HuH-7 (cell line): Measurements from ENCODE around the gene C11orf52.
"Not testable (repeated sequence)": the region's sequence is repeated elsewhere in the genome, so short reads cannot be mapped to it uniquely, and the experiment has no call there.

Source experiments
- DNase-seq: peaks from one replicate; pipeline ENCODE4 v3.0.0; 2011; ENCODE audit warnings: low spot score

The C11orf52 gene

GRCh38 chr11:111913031-111913861, 5.5 kb upstream of the C11orf52 start:
- no peak for DNase-seq

DNA sequence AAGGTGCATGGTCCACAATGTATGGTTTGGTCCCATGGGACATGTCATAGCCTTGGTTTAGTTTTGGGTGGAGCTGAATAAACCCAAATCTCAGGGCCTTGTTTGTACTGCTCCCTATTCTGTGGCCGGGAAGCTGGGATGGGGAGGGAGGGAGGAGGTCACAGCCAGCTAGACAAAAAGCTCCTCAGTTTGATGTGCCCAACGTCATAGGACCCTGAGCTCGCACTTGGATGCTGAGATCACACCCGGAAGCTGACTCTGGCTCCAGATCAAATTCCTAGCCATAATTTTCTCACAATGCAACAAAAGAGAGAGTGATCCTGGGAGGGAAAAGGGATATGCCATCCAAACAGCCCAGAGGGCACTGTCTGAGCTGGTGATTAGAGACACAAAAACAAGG, 4.7 kb upstream of the C11orf52 start:
- no peak for DNase-seq

DNA sequence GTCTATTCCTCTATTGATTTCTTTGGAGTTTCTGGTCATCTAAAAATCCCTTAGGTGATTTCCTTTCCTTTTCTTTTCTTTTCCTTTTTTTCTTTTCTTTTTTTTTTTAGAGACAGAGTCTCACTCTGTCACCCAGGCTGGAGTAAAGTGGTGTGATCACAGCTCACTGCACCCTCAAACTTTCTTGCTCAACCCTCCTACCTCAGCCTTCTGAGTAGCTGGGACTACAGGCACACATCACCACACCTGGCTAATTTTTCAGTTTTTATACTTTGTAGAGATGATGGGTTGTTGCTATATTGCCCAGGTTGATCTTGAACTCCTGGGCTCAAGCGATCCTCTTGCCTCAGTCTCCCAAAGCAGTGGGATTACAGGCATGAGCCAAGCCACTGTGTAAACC, 1.9 kb upstream of the C11orf52 start:
- no peak for DNase-seq

- DNase-seq: no peak
These were observed 1.4 kb upstream of the C11orf52 start for GRCh38 chr11:111917312-111917711.

GRCh38 chr11:111917788-111918187, 925 bp upstream of the C11orf52 start:
- DNase-seq: no peak

DNA sequence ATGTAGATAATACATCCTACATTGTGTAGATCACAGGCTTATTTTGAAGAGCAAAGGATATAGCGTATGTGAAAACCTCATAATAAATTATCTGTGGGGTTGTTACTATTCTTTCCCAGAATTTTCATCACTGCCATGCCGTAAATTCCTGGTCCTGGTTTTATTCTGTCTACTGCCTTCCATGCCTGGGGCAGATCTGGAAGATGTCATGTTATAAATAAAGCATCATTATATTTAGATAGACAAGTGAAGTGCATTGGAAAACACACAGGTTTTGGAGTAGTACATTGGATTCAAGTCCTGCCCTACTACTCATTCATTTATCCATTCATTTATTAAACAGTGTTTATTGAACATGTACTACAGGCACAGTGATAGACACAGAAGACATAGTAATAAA, 2.2 kb downstream of the C11orf52 start:
- DNase-seq: no peak

DNA sequence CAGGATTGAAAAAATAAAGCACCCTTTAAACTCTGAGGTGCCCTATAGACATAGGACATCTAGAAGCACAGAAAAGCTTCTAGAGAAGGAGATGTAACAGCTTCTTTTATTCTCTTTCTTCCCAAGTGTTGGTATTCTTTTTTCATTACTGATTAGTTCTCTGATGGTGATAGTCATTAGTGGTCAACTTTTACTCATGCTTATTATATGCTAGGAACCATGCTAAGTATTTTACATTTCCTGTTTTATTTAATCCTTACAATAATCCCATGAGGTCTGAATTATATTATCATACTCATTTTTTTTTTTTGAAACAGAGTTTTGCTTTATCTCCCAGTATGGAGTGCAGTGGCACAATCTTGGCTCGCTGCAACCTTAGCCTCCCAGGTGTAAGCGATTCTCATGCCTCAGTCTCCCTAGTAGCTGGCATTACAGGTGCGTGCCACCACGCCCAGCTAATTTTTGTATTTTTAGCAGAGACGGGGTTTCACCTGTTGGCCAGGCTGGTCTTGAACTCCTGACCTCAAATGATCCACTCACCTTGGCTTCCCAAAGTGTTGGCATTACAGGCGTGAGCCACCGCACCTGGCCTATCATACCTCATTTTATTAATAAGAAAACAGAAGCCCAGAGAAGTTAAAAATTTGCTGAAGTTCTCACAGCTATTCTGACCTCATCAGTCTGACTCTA, 3.0 kb downstream of the C11orf52 start:
- DNase-seq: no peak

DNA sequence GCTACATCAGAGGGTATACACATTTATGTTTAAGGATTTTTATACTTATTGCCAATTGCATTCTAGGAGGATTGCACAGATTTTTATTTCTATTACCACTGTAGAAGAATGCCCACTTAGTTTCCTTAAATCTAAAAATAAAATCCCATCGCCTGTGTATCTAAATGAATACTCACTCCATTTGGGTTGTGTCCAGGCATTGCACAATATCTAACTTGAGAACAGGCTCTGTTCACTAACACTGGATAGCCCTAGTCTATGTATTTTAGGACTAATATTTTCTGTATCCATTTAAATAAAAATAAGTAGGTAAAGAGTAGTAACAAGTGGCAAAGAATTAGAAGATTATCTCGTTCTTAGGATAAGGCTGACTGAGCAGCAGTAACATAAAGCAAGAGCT, 4.1 kb downstream of the C11orf52 start:
- DNase-seq: no peak

DNA sequence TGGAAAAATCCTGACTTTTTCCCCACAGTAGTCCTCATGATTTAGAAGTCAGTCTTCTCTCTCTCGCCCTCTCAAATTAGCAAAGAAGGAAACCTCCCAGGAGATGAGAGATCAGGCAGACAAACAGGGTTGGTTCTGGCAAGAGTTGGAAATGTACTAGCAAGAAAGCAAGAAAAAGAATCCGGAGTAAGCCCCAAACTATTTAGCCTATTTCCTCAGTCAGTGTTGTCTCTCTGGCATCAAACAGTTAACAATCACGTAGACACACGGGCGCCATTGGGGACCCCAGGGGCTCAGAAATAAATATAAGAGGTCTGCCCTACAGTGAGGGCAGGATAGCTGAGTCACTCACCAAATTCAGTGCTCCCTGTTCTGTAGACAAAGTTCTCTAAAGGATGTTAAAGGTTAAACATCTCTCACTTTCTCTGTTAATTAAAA, 4.7 kb downstream of the C11orf52 start:
- no peak for DNase-seq

DNA sequence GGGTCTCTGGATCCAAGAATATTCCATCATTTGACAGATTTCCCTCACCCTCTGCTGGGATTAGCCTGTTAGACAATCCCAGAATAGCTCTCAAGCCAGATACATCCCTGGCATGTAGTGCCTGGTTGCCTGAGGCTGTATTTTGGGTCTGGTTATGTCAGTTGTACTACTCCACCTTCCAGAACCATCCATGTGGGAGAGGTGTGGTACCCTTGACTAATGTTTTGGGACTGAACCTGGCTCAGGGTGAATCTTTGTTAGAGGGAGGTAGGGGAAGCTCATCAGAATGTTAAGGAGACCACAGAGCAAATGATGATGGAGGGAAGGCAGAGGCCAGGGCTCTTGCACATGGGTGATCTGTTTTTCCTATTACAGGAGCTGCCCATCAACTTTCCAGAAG, 5.2 kb downstream of the C11orf52 start:
- DNase-seq: no peak

DNA sequence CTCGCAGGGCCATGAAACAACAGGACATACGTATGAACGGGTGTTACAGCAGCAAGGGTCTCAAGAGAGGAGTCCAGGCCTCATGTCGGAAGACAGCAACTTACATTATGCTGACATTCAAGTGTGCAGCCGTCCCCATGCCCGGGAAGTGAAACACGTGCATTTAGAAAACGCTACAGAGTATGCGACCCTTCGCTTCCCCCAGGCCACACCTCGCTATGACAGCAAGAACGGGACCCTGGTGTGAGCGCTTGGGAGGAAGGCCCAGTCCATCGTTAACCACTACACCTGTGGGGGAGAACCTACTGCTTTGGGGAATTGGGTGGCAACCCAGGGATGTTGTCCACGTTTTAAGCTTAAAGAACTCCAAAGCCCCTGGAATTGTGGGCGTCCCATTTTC, 7.2 kb downstream of the C11orf52 start:
- no peak for DNase-seq

GRCh38 chr11:111926505-111927391, 8.0 kb downstream of the C11orf52 start:
- DNase-seq: peak; percentile 87

DNA sequence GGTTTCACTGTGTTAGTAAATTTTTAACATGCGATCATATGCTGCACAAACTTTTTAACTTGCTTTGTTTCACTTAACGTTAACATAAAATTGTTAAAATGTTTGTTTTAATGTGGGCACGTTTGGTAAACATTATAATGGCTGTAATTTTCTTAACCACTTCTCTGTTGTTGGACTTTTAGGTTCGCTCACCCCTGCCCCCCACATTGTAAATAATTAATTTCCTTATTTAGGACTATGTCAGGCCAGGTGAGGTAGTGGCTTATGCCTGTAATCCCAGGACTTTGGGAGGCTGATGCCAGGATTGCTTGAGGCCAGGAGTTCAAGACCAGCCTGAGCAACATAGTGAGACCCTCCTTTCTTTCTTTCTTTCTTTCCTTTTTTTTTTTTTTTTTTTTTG, 11.8 kb downstream of the C11orf52 start:
- no peak for DNase-seq

- DNase-seq: no peak
These were observed 13.9 kb downstream of the C11orf52 start for GRCh38 chr11:111932611-111932950.

DNA sequence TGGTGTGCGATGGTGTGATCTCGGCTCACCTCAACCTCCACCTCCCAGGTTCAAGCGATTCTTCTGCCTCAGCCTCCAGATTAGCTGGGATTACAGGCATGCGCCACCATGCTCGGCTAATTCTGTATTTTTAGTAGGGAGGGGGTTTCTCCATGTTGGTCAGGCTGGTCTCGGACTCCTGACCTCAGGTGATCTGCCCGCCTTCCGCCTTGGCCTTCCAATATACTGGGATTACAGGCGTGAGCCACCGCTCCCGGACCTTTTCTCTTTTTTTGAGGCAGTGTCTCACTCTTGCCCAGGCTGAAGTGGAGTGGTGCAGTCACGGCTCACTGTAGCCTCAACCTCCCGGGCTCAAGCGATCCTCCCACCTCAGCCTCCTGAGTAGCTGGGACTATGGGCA, 14.5 kb downstream of the C11orf52 start:
- DNase-seq: not testable (repeated sequence)

GRCh38 chr11:111933872-111934271, 15.2 kb downstream of the C11orf52 start:
- DNase-seq: no peak

DNA sequence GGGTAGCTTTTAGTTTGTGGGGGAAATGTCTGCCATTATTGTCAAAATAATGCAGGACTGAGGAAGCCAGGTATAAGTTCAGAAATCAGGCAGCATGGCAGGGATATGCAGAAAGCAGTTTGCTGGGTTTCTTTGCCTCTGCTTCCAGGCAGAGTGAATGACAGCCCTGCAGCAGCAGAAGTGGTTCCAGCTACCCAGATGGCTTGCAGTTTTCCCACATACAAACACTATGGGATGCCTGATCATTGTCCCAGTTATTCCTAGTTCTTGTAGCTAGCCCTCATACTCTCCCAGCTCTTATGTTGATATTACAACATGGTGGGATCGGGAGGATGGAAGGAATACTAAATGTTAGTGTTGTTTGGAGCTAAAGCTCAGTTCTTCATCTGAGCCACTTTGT, 15.6 kb downstream of the C11orf52 start:
- no peak for DNase-seq

DNA sequence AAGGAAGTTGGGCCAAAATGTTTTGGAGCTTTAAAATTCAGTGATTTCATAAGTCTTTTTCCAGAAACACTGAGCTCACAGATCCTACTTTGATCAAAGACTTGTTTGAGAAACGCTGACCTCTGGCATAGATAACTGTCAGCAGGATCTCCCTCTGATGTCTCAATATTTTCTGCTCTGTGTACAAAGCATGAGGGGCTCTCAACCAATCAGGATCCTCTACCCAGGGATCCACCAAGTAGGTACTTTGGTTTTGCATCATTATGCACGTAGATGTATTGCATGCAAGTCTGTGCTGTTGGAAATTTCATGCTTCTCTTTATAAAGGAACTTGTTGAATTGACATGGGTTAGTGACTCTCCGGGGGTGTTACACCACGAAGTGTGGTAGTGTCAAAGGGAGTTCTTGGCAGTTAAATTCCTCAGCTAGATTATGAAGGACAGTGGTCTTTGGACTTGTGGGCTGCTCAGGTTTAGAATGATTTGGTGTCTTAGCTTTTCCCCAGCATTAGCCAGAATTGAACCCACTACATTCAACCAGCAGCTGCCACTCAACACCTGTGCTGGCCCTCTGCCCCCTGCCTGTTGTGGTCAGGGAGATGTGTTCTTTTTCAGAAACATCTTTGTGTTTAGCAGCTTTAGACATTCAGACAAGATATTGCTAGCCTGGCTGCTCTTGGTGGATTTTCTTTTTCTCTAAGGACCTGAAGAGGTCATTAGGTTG, 16.8 kb downstream of the C11orf52 start:
- DNase-seq: no peak

DNA sequence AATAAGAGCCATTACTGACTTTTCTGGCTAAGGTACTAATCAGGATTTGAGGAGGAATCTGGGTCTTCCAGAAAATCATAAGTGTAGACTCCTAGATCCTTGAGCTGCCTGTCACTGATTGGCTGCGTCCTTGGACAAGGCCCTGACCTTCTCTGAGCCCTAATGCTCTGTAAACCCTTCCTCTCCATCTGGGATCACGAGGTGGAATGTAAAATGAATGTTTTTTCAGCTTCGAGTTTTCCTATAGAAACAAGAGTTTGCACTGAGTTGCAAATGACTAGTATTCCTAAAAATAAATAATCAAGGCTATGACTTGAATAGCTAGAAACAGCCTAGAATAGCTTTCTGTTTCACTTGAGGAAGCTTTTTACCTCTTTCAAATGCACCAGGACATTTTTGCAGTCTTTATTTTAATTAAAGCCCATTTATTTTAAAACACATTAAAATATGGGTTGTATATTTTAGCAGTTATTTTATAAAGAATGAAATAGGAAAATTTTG, 17.4 kb downstream of the C11orf52 start:
- DNase-seq: no peak

DNA sequence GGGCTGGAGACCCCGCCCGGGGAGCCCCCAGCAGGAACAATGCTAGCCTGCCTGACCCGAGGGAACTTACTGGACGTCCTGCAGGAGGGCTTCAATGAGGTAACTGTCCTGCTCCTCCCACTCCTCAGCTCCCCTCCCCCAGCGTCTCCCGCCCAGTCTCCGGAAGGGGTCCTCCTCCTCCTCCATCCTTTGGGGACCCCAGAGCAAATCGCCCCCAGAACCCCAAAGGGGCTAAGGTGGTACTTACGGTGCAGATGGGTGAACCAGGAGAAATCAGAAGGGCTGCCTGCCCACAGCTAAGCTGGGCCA, 18.7 kb downstream of the C11orf52 start:
- no peak for DNase-seq

- no peak for DNase-seq
These were observed 19.1 kb downstream of the C11orf52 start for GRCh38 chr11:111937844-111938243.

GRCh38 chr11:111938687-111939160, 20.0 kb downstream of the C11orf52 start:
- DNase-seq: no peak
